B cell (primary cell): ENCODE measurements around the gene UNC119B. TPM values are rescaled to one million over a fixed set of nuclear protein-coding genes. Genes with fewer than 3 reads are reported as not detected.

ENCODE experiments used
- ATAC-seq: fragments of 200-7000 bp; cut with Tn5 transposase; one replicate; pipeline ENCODE4 v1.10.0; 2021; ENCODE audit warnings: low read depth, mild to moderate bottlenecking, moderate number of reproducible peaks, moderate library complexity
- CTCF ChIA-PET: fragments of 350-600 bp; sonication (Branson Sonifier 250); formaldehyde crosslinking; loops from one replicate; lab custom pipeline; 2021; ENCODE audit warnings: antibody characterized with exemption, inconsistent platforms; lab: Charles Lee
- POLR2A ChIA-PET: fragments of 350-600 bp; sonication (Branson Sonifier 250); formaldehyde crosslinking; loops from one replicate; lab custom pipeline; 2021; ENCODE audit warnings: antibody characterized with exemption; lab: Charles Lee
- DNase-seq: peaks from one replicate; pipeline ENCODE4 v3.0.0; 2013
- H2AFZ ChIP-seq: 2 replicates; pipeline ENCODE4 v1.6.1; 2012; ENCODE audit warnings: mild to moderate bottlenecking, low read depth, low read length; ENCODE audit not compliant: insufficient read depth, poor library complexity, severe bottlenecking
- H3K27ac ChIP-seq, 2 donors: 1 replicate in 1 of 2; 2 replicates in 1 of 2; pipeline ENCODE4 v1.5.1; 2012 to 2013; ENCODE audit warnings: low read length in 2 of 2, mild to moderate bottlenecking in 2 of 2, moderate library complexity in 1 of 2
- H3K27me3 ChIP-seq, 4 experiments: fragments of 200-600 bp in 1 of 4; sonication (generic) in 1 of 4; replicated peaks in 1 of 4; 1 replicate in 2 of 4; 2 replicates in 2 of 4; pipeline versions ENCODE4 v1.6.1 to v1.7.0; 2013 to 2016; ENCODE audit warnings: low read length in 3 of 4, mild to moderate bottlenecking in 2 of 4, mixed read lengths in 1 of 4, moderate library complexity in 1 of 4; ENCODE audit not compliant: insufficient read depth in 4 of 4, control insufficient read depth in 3 of 4; ENCODE audit errors: control extremely low read depth in 1 of 4
- H3K36me3 ChIP-seq, 2 experiments: replicated peaks in 1 of 2; 1 replicate in 1 of 2; 2 replicates in 1 of 2; pipeline versions ENCODE4 v1.6.1 to v1.7.1; 2013; ENCODE audit warnings: low read length in 1 of 2; ENCODE audit not compliant: insufficient read depth in 2 of 2, control insufficient read depth in 1 of 2; ENCODE audit errors: control extremely low read depth in 1 of 2, extremely low read depth in 1 of 2
- H3K4me1 ChIP-seq, 2 donors: fragments of 200-600 bp in 1 of 2; sonication (generic) in 1 of 2; 1 replicate in 1 of 2; 2 replicates in 1 of 2; pipeline versions ENCODE4 v1.5.1 to v1.6.1; 2013 to 2017; ENCODE audit warnings: low read length in 2 of 2; ENCODE audit not compliant: control insufficient read depth in 2 of 2, insufficient read depth in 2 of 2
- H3K4me2 ChIP-seq: replicated peaks from 2 replicates; pipeline ENCODE3; 2012; ENCODE audit warnings: mild to moderate bottlenecking, low read depth, low read length; ENCODE audit not compliant: poor library complexity, severe bottlenecking
- H3K4me3 ChIP-seq, 5 experiments: fragments of 200-600 bp in 1 of 5; sonication (generic) in 1 of 5; 1 replicate in 3 of 5; 2 replicates in 2 of 5; pipeline versions ENCODE4 v1.5.1 to v1.7.0; 2011 to 2016; ENCODE audit warnings: low read length in 4 of 5, mild to moderate bottlenecking in 4 of 5, low read depth in 2 of 5, control low read depth in 1 of 5, moderate library complexity in 1 of 5; ENCODE audit not compliant: insufficient read depth in 1 of 5; ENCODE audit errors: control extremely low read depth in 1 of 5, extremely low read depth in 1 of 5
- H3K79me2 ChIP-seq: fragments of 200-600 bp; sonication (generic); one replicate; pipeline ENCODE4 v1.6.0; 2016; ENCODE audit warnings: low read length; ENCODE audit not compliant: control insufficient read depth, insufficient read depth
- H3K9ac ChIP-seq: fragments of 200-600 bp; sonication (generic); 2 replicates; pipeline ENCODE4 v1.6.1; 2017; ENCODE audit warnings: mild to moderate bottlenecking, low read length, moderate library complexity
- H3K9me3 ChIP-seq, 3 donors: one replicate each; pipeline versions ENCODE4 v1.6.1 to v1.7.1; 2013; ENCODE audit warnings: low read length in 2 of 3; ENCODE audit not compliant: control insufficient read depth in 2 of 3, insufficient read depth in 1 of 3; ENCODE audit errors: control extremely low read depth in 1 of 3
- H4K20me1 ChIP-seq: 2 replicates; pipeline ENCODE4 v1.6.0; 2012; ENCODE audit warnings: mild to moderate bottlenecking, low read length; ENCODE audit not compliant: insufficient read depth, control insufficient read depth, poor library complexity, severe bottlenecking
- H3K27ac Mint-ChIP-seq: one replicate; pipeline ENCODE4 v1.8.0; 2021; ENCODE audit warnings: mixed read lengths
- H3K27me3 Mint-ChIP-seq: one replicate; pipeline ENCODE4 v1.8.0; 2021; ENCODE audit warnings: mixed read lengths
- H3K4me1 Mint-ChIP-seq: one replicate; pipeline ENCODE4 v1.8.0; 2021; ENCODE audit warnings: mixed read lengths
- H3K4me3 Mint-ChIP-seq: one replicate; pipeline ENCODE4 v1.8.0; 2021; ENCODE audit warnings: mixed read lengths
- H3K9me3 Mint-ChIP-seq: one replicate; pipeline ENCODE4 v1.8.0; 2022; ENCODE audit warnings: mixed read lengths; ENCODE audit not compliant: insufficient read depth
- CTCF ChIP-seq: fragments of 200-600 bp; IDR thresholded peaks from one replicate; pipeline ENCODE4 v1.8.0; 2022; ENCODE audit warnings: antibody characterized with exemption, mild to moderate bottlenecking
- EZH2 ChIP-seq: IDR thresholded peaks from 2 replicates; pipeline ENCODE4 v1.6.1; 2012; ENCODE audit warnings: borderline replicate concordance, low read depth, mild to moderate bottlenecking, moderate library complexity, low read length; ENCODE audit not compliant: insufficient read depth, poor library complexity, severe bottlenecking
- WGBS: methylation state at CpG from one replicate; pipeline ENCODE4 v1.1.5; 2013; ENCODE audit warnings: missing lambda C conversion rate; ENCODE audit not compliant: insufficient coverage; 5-methylcytosine and 5-hydroxymethylcytosine counted together
- intact Hi-C: fragments of 100-400 bp; cut with micrococcal nuclease; formaldehyde crosslinking; loops from one replicate; pipeline ENCODE4 v1.10.0; 2022
- polyA plus RNA-seq: library from polyadenylated mRNA; depleted of rRNA; stranded (reverse); fragments of >200 nt; gene quantifications from 2 replicates; pipeline ENCODE4 v1.2.3, GENCODE V29; 2012
- total RNA-seq, 2 donors: library from RNA; stranded (reverse); fragments of 120-200 nt in 1 of 2; gene quantifications; 1 replicate in 1 of 2; 2 replicates in 1 of 2; pipeline versions ENCODE4 v1.2.3 to v1.2.4, GENCODE V29; 2013 to 2022

The UNC119B gene
- total and polyA plus RNA-seq, 2 donors (not counting 1 experiment from before 2014, with no cell fraction given) = 7.2 to 22.7 TPM

DNA sequence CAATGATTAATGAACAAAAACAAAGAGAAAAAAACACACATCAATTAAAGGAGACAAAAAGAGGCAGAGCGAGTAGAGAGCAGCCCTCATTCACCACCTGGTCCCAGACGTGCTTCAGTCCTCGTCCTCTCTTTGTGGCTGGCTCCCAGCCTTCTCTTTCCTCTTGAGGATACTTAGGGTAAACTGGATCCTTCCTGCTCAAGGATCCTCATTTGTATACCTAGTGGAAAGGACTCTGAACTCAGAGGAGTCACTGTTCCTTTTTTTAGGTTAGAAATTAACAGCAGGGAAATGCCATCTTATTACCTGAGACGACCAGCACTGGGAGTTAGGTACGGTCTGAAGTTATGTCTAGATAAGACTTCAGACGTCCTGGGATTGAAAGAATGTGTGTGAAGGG, 13.6 kb upstream of the UNC119B start:
- Histone ChIP-seq H3K9ac (no peak overlapping the region), H3K4me3 (no peak overlapping the region), H4K20me1 (peaks cover 11% of the 10 kb centered on the region), H3K27ac (no peak overlapping the region), H2AFZ (no peak overlapping the region), H3K36me3 (peaks cover 9 to 75% of the 10 kb centered on the region in 2 experiments), H3K27me3 (no peaks in the 10 kb centered on the region), H3K4me1 (peaks cover 3 to 7% of the 10 kb centered on the region in 2 donors), H3K9me3 (no peaks in the 10 kb centered on the region), H3K4me2 (no peak overlapping the region), H3K79me2 (peaks cover 29% of the 10 kb centered on the region)
- no peaks in the 10 kb centered on the region for H3K27me3 Mint-ChIP-seq
- intact Hi-C loops = no loop called here
- no peak overlapping the region for H3K4me3 Mint-ChIP-seq
- TF ChIP-seq EZH2 (no peak), CTCF (no peak)
- ATAC-seq (no peak), DNase-seq (no peak)
- no peak overlapping the region for H3K27ac Mint-ChIP-seq
- POLR2A ChIA-PET = no interaction called here
- H3K9me3 Mint-ChIP-seq = no peaks in the 10 kb centered on the region
- peaks cover 8% of the 10 kb centered on the region for H3K4me1 Mint-ChIP-seq
- CTCF ChIA-PET = interaction anchor here (1.2 kb wide), 2 partner anchors 50 kb away, joined by 3 read pairs; no protein-coding TSS in a partner anchor
- WGBS = 93% methylated on average over 5 of the region's 6 CpGs

GRCh38 chr12:120697344-120697743, 12.9 kb upstream of the UNC119B start:
- no peak overlapping the region for H3K4me3 ChIP-seq
- H3K27ac ChIP-seq = no peak overlapping the region
- H3K36me3 ChIP-seq = peaks cover 9 to 78% of the 10 kb centered on the region in 2 experiments
- H3K27ac Mint-ChIP-seq = no peak overlapping the region
- H3K9ac ChIP-seq = no peak overlapping the region
- TF ChIP-seq EZH2 (no peak), CTCF (no peak)
- H3K4me2 ChIP-seq = no peak overlapping the region
- no peak overlapping the region for H3K4me3 Mint-ChIP-seq
- no CpG with 5 or more reads among the region's 1 CpG for WGBS
- H2AFZ ChIP-seq = no peak overlapping the region
- H3K4me1 ChIP-seq = peaks cover 3 to 7% of the 10 kb centered on the region in 2 donors
- no peaks in the 10 kb centered on the region for H3K27me3 Mint-ChIP-seq
- peaks cover 8% of the 10 kb centered on the region for H3K4me1 Mint-ChIP-seq
- DNase-seq = no peak
- no peak for ATAC-seq
- no peaks in the 10 kb centered on the region for H3K9me3 Mint-ChIP-seq
- H3K79me2 ChIP-seq = peaks cover 22% of the 10 kb centered on the region
- POLR2A ChIA-PET = interaction anchor here (1.3 kb wide), 1 partner anchor 11 kb away, joined by 5 read pairs; the partner anchor contains the start of gene MLEC
- no peaks in the 10 kb centered on the region for H3K9me3 ChIP-seq
- intact Hi-C loops = no loop called here
- no peaks in the 10 kb centered on the region for H3K27me3 ChIP-seq
- CTCF ChIA-PET = interaction anchor here (1.2 to 1.8 kb wide), 3 partner anchors 48 to 51 kb away, joined by 3 to 5 read pairs (median 3); no protein-coding TSS in a partner anchor
- H4K20me1 ChIP-seq = peaks cover 9% of the 10 kb centered on the region
